ENCODE results near the gene MAGEA2. TPM values are rescaled to one million over a fixed set of nuclear protein-coding genes. Genes with fewer than 3 reads are reported as not detected.

MAGEA2 gene
- total RNA-seq, 4 donors from 2014 or later = not detected

Other genes starting within 250 kb of the MAGEA2 start
- gene GABRQ, start 115.9 kb downstream of the MAGEA2 start, total RNA-seq = under 1 TPM in 1 of 4 donors, not detected in 3; 0.06 TPM
- not detected for gene MAGEA3, start 55.0 kb downstream of the MAGEA2 start, total RNA-seq
- not detected for gene CSAG2, start 44.6 kb downstream of the MAGEA2 start, total RNA-seq
- gene MAGEA2B, start 39.2 kb downstream of the MAGEA2 start, total RNA-seq = not detected
- not detected for gene CSAG1, start 20.1 kb downstream of the MAGEA2 start, total RNA-seq
- not detected for gene MAGEA12, start 20.1 kb downstream of the MAGEA2 start, total RNA-seq
- not detected for gene CSAG3, start 5.4 kb upstream of the MAGEA2 start, total RNA-seq
- not detected for gene MAGEA6, start 15.8 kb upstream of the MAGEA2 start, total RNA-seq
- 10 to 100 TPM; 40.7 to 56.2 (median 52.0) TPM for gene CETN2, start 76.9 kb upstream of the MAGEA2 start, total RNA-seq
- gene NSDHL, start 77.2 kb upstream of the MAGEA2 start, total RNA-seq = 10 to 100 TPM in 1 of 4 donors, 1 to 10 TPM in 3; 5.8 to 10.1 (median 8.7) TPM
- gene ZNF185, start 144.2 kb upstream of the MAGEA2 start, total RNA-seq = 1 to 10 TPM; 2.5 to 3.7 (median 3.0) TPM
- not detected for gene PNMA5, start 240.3 kb upstream of the MAGEA2 start, total RNA-seq

All from esophagus muscularis mucosa (tissue), 4 donors.